ENCODE results near the gene CRYGS. TPM values are rescaled to one million over a fixed set of nuclear protein-coding genes. Genes with fewer than 3 reads are reported as not detected.

CRYGS gene
- total and polyA plus RNA-seq, 9 of the 15 experiments (the other 6 are each of a cell fraction or from before 2014, with no cell fraction given): 1.5 to 3.8 (median 2.0) TPM

GRCh38 chr3:186517218-186517617 is 27.0 kb downstream of the CRYGS start:
- in situ Hi-C loops (cut with MboI) (no loop called here), intact Hi-C loops (cut with micrococcal nuclease) (no loop called here)
- no peak overlapping the region for H3K4me2 ChIP-seq (ENCODE audit: insufficient read depth, low read length)
- BruUV-seq (replicated peaks): no TSS peak
- 1% methylated on average over 4 of the region's 4 CpGs for WGBS (ENCODE audit: insufficient coverage, low coverage, missing lambda C conversion rate)
- no peaks in the 10 kb centered on the region for H3K9me1 ChIP-seq (ENCODE audit: control insufficient read depth, insufficient read depth, low read length)
- no peak overlapping the region for H3K4me3 ChIP-seq
- CTCF ChIA-PET (ENCODE audit: low intra/inter-chr PET ratio): no interaction called here
- no peaks in the 10 kb centered on the region for H3K79me2 ChIP-seq (ENCODE audit: control insufficient read depth, insufficient read depth, low read length)
- POLR2A ChIA-PET: interaction anchor here (0.7 kb wide), 1 partner anchor 31 kb away, joined by 3 read pairs; no protein-coding TSS in a partner anchor
- FAIRE-seq (no peak), ATAC-seq (no peak), DNase-seq (ENCODE audit: extremely low read depth in 1 of 4, low spot score in 3 of 4) (no peak)
- H3K27me3 ChIP-seq (ENCODE audit: control insufficient read depth in 2 of 2, insufficient read depth in 2 of 2, low read length in 2 of 2): peaks cover 4 to 36% of the 10 kb centered on the region in 2 experiments; a peak in 4 of 5 replicates
- H3K36me3 ChIP-seq (ENCODE audit: control insufficient read depth, insufficient read depth, low read length): no peaks in the 10 kb centered on the region
- no peak overlapping the region for H3K27ac ChIP-seq (ENCODE audit: extremely low read depth, low read depth, low read length)
- 0 out of 2 replicates have a peak, but pooled peaks cover 3% of the 10 kb centered on the region for H4K20me1 ChIP-seq (replicated peaks; ENCODE audit: control insufficient read depth, insufficient read depth, low read length)
- H2AFZ ChIP-seq (ENCODE audit: low read depth, low read length): no peak overlapping the region
- H3K4me1 ChIP-seq (replicated peaks in 1 of 2; ENCODE audit: control insufficient read depth in 2 of 2, insufficient read depth in 2 of 2, low read length in 2 of 2): no peaks in the 10 kb centered on the region
- H3K9ac ChIP-seq (ENCODE audit: insufficient read depth in 1 of 2, low read depth in 2 of 2, low read length in 2 of 2): no peak overlapping the region
- no peaks in the 10 kb centered on the region for H3K9me3 ChIP-seq (replicated peaks; ENCODE audit: control insufficient read depth, insufficient read depth, low read depth, low read length)
- TF ChIP-seq, protein P1, sequence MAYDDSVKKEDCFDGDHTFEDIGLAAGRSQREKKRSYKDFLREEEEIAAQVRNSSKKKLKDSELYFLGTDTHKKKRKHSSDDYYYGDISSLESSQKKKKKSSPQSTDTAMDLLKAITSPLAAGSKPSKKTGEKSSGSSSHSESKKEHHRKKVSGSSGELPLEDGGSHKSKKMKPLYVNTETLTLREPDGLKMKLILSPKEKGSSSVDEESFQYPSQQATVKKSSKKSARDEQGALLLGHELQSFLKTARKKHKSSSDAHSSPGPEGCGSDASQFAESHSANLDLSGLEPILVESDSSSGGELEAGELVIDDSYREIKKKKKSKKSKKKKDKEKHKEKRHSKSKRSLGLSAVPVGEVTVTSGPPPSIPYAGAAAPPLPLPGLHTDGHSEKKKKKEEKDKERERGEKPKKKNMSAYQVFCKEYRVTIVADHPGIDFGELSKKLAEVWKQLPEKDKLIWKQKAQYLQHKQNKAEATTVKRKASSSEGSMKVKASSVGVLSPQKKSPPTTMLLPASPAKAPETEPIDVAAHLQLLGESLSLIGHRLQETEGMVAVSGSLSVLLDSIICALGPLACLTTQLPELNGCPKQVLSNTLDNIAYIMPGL (CRISPR knock-in tag; IDR thresholded peaks at IDR 0.05): no peak
- TF ChIP-seq SNRNP70 (optimal IDR thresholded peaks at IDR 0.05; ENCODE audit: low read depth, low read length): no peak
- no peak for TF ChIP-seq RBM14 (IDR thresholded peaks at IDR 0.05; ENCODE audit: borderline replicate concordance, insufficient read depth, low read depth, low read length)
- no peak for TF ChIP-seq STAT5B (CRISPR knock-in tag; IDR thresholded peaks at IDR 0.05)
- TF ChIP-seq TEAD2 (tag; IDR thresholded peaks at IDR 0.05): no peak
- TF ChIP-seq, protein P2, sequence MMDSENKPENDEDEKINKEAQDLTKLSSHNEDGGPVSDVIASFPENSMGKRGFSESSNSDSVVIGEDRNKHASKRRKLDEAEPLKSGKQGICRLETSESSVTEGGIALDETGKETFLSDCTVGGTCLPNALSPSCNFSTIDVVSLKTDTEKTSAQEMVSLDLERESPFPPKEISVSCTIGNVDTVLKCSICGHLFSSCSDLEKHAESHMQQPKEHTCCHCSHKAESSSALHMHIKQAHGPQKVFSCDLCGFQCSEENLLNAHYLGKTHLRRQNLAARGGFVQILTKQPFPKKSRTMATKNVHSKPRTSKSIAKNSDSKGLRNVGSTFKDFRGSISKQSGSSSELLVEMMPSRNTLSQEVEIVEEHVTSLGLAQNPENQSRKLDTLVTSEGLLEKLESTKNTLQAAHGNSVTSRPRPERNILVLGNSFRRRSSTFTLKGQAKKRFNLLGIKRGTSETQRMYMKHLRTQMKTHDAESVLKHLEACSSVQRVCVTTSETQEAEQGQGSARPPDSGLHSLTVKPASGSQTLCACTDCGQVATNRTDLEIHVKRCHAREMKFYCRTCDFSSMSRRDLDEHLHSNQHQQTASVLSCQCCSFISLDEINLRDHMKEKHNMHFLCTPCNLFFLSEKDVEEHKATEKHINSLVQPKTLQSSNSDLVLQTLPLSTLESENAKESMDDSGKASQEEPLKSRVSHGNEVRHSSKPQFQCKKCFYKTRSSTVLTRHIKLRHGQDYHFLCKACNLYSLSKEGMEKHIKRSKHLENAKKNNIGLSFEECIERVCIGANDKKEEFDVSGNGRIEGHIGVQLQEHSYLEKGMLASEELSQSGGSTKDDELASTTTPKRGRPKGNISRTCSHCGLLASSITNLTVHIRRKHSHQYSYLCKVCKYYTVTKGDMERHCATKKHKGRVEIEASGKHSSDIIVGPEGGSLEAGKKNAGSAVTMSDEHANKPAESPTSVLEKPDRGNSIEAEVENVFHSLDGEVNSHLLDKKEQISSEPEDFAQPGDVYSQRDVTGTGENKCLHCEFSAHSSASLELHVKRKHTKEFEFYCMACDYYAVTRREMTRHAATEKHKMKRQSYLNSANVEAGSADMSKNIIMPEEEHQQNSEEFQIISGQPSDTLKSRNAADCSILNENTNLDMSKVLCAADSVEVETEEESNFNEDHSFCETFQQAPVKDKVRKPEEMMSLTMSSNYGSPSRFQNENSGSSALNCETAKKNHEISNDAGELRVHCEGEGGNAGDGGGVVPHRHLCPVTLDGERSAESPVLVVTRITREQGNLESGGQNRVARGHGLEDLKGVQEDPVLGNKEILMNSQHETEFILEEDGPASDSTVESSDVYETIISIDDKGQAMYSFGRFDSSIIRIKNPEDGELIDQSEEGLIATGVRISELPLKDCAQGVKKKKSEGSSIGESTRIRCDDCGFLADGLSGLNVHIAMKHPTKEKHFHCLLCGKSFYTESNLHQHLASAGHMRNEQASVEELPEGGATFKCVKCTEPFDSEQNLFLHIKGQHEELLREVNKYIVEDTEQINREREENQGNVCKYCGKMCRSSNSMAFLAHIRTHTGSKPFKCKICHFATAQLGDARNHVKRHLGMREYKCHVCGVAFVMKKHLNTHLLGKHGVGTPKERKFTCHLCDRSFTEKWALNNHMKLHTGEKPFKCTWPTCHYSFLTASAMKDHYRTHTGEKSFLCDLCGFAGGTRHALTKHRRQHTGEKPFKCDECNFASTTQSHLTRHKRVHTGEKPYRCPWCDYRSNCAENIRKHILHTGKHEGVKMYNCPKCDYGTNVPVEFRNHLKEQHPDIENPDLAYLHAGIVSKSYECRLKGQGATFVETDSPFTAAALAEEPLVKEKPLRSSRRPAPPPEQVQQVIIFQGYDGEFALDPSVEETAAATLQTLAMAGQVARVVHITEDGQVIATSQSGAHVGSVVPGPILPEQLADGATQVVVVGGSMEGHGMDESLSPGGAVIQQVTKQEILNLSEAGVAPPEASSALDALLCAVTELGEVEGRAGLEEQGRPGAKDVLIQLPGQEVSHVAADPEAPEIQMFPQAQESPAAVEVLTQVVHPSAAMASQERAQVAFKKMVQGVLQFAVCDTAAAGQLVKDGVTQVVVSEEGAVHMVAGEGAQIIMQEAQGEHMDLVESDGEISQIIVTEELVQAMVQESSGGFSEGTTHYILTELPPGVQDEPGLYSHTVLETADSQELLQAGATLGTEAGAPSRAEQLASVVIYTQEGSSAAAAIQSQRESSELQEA (IDR thresholded peaks at IDR 0.05; ENCODE audit: low read depth): no peak
- TF ChIP-seq ZNF24 (IDR thresholded peaks at IDR 0.05): no peak
- no peak for TF ChIP-seq NFYB (IDR thresholded peaks at IDR 0.05; ENCODE audit: extremely low read depth, insufficient read length)
- TF ChIP-seq CAMTA2 (CRISPR knock-in tag; conservative IDR thresholded peaks at IDR 0.05): no peak
- no peak for TF ChIP-seq CBFB (CRISPR knock-in tag; IDR thresholded peaks at IDR 0.05)
- TF ChIP-seq, protein P3, sequence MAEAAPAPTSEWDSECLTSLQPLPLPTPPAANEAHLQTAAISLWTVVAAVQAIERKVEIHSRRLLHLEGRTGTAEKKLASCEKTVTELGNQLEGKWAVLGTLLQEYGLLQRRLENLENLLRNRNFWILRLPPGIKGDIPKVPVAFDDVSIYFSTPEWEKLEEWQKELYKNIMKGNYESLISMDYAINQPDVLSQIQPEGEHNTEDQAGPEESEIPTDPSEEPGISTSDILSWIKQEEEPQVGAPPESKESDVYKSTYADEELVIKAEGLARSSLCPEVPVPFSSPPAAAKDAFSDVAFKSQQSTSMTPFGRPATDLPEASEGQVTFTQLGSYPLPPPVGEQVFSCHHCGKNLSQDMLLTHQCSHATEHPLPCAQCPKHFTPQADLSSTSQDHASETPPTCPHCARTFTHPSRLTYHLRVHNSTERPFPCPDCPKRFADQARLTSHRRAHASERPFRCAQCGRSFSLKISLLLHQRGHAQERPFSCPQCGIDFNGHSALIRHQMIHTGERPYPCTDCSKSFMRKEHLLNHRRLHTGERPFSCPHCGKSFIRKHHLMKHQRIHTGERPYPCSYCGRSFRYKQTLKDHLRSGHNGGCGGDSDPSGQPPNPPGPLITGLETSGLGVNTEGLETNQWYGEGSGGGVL (CRISPR knock-in tag; IDR thresholded peaks at IDR 0.05): no peak
